NCI-H2081 (cell line): ENCODE results near the gene OR2V1.
"Not testable (repeated sequence)": the region's sequence is repeated elsewhere in the genome, so short reads cannot be mapped to it uniquely, and the experiment has no call there.

ENCODE experiments used
- DNase-seq, 2 experiments: peaks; one replicate each; lab custom pipeline; 2025; lab: John Stamatoyannopoulos, UW

Gene OR2V1

DNA sequence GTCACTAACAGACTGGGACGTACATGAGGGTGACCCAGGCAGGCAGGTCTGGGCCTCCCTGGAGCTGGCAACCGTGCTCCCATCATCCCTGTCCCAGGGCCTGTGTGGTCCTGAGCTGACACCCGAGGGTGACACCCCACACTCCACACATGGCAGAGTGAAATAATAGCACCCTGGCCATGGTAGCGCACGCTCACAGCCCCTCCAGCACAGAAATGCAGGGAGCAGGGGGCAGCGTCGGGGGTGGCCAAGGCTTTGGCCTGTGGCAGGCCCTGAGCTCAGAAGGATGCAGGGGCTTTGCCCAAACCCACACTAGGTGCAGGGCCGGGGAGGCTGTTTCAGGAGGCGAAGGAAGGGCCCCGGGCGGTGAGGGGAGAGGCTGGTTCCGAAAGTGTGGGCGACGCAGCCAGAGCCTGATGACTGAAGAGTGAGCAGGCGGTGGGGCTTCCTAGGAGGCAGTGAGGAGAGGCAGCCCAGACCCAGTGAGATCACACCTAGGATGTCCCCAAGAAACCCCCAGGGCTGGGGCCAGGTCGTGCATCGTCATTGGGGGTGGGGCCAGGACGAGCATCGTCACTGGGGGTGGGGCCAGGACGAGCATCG, 29.3 kb upstream of the OR2V1 start:
- DNase-seq: peak; percentile 8 to 43

DNA sequence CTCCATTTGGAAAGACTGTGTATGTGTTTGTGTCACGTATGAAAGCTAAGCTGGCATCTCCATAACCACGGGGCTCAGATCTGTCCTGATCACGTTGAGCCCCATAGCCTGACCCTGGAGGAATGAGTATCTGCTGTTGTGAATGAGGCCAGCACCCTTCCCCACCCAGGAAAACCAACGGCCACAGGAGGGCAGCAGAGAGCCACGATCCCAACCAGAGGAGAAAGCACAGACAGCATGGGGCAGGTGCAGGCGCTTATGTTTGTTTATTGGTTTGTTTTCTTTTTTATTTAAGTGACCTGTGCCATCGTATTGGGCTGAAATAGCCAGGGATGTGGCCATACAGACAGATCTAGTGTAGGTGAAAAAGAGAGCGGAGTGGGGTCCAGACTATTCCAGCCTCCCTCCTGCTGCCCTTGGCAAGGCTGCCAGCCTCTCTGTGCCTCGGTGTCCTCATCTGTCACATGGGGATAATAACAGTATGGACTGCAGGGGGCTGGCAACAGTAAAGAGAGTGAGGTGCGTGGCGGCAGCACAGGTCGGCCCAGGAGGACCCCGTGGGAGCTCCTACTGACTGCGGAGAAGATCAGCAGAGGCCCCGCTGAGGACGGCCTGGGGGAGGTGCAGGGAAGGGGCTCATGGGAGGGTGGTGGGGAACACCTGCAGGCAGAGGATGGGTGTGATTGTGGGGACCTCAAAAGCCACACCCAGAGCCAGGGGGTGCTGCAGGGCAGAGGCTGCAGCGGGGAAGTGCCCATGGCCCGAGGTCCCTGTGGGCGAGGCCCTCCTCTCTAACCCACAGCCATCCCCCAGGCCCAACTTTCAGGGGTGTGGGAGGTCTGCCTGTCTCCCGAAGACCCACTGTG, 28.6 kb upstream of the OR2V1 start:
- DNase-seq: peak; percentile 78 to 87

DNA sequence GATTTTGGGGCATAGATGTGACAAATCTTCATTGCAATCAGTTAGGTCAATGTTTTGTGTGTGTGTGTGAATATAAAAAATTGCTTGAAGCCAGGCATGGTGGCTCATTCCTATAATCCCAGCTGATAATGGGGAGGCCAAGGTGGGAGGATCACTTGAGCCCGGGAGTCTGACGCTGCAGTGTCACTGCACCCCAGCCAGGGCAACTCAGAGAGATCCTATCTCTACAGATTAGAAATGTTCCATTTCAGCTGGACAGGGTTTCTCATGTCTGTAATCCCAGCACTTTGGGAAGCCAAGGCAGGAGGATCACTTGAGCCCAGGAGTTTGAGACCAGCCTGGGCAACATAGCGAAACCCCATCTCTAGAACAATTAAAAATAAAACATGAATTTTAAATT, 27.9 kb upstream of the OR2V1 start:
- no peak for DNase-seq

- DNase-seq: no peak
Observed at GRCh38 chr5:181156758-181157157, 25.8 kb upstream of the OR2V1 start.

DNA sequence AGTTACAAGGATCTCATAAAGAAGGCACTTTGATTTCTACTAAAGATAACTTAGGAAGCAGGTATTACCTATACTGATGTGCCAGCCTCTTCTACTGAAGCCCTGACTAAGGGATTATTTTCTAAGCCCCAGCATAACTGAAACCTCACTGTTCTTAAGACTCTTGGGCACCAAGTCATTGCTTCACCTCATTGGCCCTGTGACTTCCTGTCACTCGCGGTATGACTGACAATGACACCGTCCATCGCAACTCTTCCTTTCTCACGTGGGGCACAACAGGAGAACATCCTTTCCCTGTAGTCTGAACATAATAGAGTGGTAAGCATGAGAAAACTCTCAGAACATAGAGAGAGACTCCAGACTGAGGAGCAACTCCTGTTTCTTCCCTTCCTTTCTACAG, 22.8 kb upstream of the OR2V1 start:
- no peak for DNase-seq

GRCh38 chr5:181152406-181152805, 21.4 kb upstream of the OR2V1 start:
- DNase-seq: no peak

DNA sequence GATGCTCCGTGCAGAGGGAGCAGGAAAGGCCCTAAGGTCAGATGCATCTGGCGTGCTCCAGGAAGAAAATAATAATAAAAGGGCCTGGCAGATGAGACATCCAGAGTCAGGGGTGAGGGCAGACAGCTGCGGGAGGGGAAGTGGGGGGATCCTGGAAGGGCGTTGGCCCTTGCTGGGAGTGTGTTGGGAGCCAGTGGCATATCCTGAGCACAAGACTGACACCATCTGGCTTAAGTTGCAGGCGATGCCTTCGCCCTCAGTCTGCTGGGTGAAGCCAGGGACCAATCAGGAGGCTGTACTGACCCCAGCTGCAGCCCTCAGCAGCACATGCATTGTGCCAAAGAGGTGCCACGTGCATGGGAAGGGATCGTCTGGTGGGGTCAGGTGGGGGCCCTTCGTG, 20.2 kb upstream of the OR2V1 start:
- no peak for DNase-seq

GRCh38 chr5:181149806-181150733, 19.1 kb upstream of the OR2V1 start:
- DNase-seq: no peak

- DNase-seq: no peak
Observed at GRCh38 chr5:181149355-181149754, 18.4 kb upstream of the OR2V1 start.

- not testable (repeated sequence) for DNase-seq
Observed at GRCh38 chr5:181146927-181147636, 16.1 kb upstream of the OR2V1 start, which contains the start of gene OR2V2. TSS of gene OR2V2 (plus strand) at chr5:181147586. CDS start at chr5:181154943, 7,357 bp downstream.

DNA sequence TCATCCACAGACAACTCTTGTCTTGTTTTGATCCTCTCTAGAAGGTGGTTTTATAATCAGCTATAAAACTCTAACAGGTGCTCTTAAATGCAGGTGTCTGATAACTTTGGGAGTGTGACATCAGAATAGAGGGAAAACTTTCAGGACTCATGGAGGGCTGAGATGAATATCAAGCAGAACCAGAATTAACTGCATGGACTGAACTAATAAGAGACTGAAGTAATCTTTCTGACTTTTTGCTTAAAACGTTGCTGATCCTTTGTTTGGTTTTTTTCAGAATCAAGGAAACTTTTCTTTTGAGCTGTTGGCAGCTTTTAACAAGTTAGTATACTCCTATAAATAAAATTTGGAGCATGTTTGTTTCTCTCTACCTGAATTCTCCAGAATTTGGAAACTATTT, 14.2 kb upstream of the OR2V1 start:
- no peak for DNase-seq

- DNase-seq: no peak
Observed at GRCh38 chr5:181142054-181142453, 11.1 kb upstream of the OR2V1 start.

- DNase-seq: no peak
Observed at GRCh38 chr5:181140766-181141165, 9.8 kb upstream of the OR2V1 start.

- no peak for DNase-seq
Observed at GRCh38 chr5:181138258-181138657, 7.3 kb upstream of the OR2V1 start.

DNA sequence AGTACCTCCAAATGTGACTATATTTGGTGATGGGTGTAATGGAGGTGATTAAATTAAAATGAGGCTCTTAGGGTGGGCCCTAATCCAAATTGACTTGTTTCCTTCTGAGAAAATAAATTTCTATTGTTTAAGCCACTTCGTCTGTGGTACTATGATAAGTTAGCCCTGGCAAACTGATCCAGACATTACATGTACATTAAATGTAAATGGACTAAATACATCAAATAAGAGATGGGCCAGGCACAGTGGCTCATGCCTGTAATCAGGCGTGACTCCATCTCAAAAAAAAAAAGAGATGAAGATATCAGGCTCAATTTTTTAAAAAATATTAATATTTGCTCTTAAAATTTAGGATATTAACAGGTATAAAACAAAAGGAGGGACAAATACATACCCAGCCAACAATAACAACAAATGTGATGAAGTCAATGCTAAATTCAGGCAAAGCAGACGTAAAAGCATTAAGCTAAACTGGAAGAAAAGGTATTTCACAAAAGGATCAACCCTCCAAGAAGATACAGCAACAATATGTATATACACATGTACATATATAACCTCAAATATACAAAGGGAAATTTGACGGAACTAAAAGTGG, 5.5 kb upstream of the OR2V1 start:
- no peak for DNase-seq

DNA sequence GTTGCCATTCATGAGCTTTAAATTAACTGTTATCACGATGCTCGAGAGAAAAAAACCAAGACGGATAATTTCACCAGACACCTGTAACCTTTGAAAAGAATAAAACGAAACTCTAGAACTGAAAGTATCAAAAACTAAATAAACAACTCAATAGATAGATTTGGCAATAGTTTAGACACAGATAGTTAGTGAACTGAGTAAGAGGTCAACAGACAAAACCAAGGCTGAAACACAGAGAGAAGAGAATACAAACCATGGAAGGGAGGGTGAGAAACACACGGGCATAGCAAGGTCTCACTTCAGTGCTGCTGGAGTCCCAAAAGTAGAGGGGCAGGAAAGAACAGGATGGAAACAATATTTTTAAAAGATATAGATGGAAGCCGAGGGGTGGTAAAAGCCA, 3.3 kb upstream of the OR2V1 start:
- no peak for DNase-seq

- DNase-seq: no peak
Observed at GRCh38 chr5:181133610-181134231, 2.8 kb upstream of the OR2V1 start.

DNA sequence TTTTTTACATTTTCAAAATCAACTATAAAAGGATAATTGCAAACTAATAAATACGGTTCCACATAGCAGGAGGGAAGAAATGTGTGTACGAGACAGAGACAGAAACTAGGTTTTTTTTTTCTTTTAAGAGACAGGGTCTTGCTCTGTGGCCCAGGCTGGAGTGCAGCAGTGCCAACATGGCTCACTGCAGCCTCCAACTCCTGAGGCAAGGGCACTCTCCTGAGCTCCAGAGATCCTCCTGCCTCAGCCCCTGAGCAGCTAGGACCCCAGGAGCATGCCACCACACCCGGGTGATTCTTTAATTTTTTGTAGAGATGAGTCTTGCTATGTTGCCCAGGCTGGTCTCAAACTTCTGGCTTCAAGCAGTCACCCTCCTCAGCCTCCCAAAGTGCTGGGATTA, 2.1 kb upstream of the OR2V1 start:
- no peak for DNase-seq

- no peak for DNase-seq
Observed at GRCh38 chr5:181131514-181131913, 545 bp upstream of the OR2V1 start.

DNA sequence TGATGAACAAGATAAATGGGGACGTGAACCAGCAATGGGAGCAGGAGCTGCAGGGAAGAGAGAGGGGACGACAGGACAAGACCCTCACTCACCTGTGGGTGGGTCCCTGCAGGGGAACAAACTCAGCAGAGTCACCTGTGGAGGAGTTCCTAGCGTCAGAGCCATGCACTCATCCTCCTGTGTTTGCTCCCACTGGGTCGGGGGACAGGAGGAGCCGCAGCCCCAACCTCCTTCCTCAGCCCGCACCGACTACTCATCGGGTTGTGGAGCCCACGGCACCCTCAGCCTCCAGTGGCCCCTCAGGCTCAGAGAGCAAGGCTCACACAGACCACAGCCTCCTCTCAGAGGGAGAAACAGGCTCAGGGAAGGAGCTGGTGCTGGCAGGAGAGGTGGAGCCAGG, 888 bp downstream of the OR2V1 start:
- DNase-seq: not testable (repeated sequence)

DNA sequence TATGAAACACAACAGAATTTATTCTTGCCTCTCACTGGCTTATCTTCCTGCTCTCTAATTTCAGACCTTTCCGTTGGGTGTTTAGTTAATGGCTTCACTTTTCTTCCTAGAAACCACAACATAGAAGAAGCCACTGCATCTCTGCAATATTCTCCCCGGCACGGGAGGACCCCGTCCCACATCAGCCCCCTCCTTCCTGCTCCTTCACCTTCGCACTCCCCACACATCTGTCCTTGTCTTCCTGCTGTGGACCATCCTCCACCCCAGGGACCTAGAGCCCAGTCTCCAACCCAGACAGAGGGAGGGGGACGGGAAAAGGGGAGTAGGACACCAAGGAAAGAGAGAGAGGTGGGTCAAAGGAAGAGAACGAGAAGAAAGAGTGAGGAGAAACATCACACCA, 1.4 kb downstream of the OR2V1 start:
- no peak for DNase-seq
